Type B pancreatic cell (in vitro differentiated cells): ENCODE measurements around the gene HYDIN. TPM values are rescaled to one million over a fixed set of nuclear protein-coding genes. Genes with fewer than 3 reads are reported as not detected.

Experiments
- DNase-seq: peaks from one replicate; pipeline ENCODE4 v3.0.0; 2021; ENCODE audit warnings: mixed read lengths; ENCODE audit not compliant: unreplicated experiment; ENCODE audit errors: extremely low spot score
- H3K27ac Mint-ChIP-seq: 2 replicates; pipeline ENCODE4 v1.8.0; 2021; ENCODE audit warnings: mild to moderate bottlenecking, mixed read lengths
- H3K27me3 Mint-ChIP-seq: 2 replicates; pipeline ENCODE4 v1.8.0; 2021; ENCODE audit warnings: mixed read lengths
- H3K36me3 Mint-ChIP-seq: 2 replicates; pipeline ENCODE4 v1.8.0; 2021; ENCODE audit warnings: mixed read lengths
- H3K4me1 Mint-ChIP-seq: one replicate; pipeline ENCODE4 v1.8.0; 2021; ENCODE audit warnings: mixed read lengths; ENCODE audit not compliant: unreplicated experiment
- H3K4me3 Mint-ChIP-seq: 2 replicates; pipeline ENCODE4 v1.8.0; 2021; ENCODE audit warnings: mild to moderate bottlenecking, mixed read lengths
- H3K9me3 Mint-ChIP-seq: 2 replicates; pipeline ENCODE4 v1.8.0; 2021; ENCODE audit warnings: mixed read lengths
- CTCF ChIP-seq: fragments of 200-600 bp; sonication (generic); conservative IDR thresholded peaks from 2 replicates; pipeline ENCODE4 v1.5.0; 2021; ENCODE audit warnings: antibody characterized with exemption, mild to moderate bottlenecking
- total RNA-seq: library from RNA; stranded (reverse); gene quantifications from 2 replicates; pipeline ENCODE4 v1.2.1, GENCODE V29; 2021; ENCODE audit warnings: low replicate concordance

The HYDIN gene
- total RNA-seq, 1 donor from 2014 or later = 19.7 TPM

- H3K27ac Mint-ChIP-seq = no peak overlapping the region
- H3K9me3 Mint-ChIP-seq = peaks cover 20% of the 10 kb centered on the region
- peaks cover 3% of the 10 kb centered on the region for H3K36me3 Mint-ChIP-seq
- no peak overlapping the region for H3K4me3 Mint-ChIP-seq
- peaks cover 5% of the 10 kb centered on the region for H3K4me1 Mint-ChIP-seq
- TF ChIP-seq CTCF = no peak
- DNase-seq = no peak
- no peaks in the 10 kb centered on the region for H3K27me3 Mint-ChIP-seq
Measured at GRCh38 chr16:71205482-71206131, 24.9 kb downstream of the HYDIN start.

GRCh38 chr16:71203631-71204030, 26.9 kb downstream of the HYDIN start:
- peaks cover 18% of the 10 kb centered on the region for H3K9me3 Mint-ChIP-seq
- no peak for DNase-seq
- H3K4me3 Mint-ChIP-seq = no peak overlapping the region
- H3K27ac Mint-ChIP-seq = no peak overlapping the region
- no peak for TF ChIP-seq CTCF
- H3K27me3 Mint-ChIP-seq = no peaks in the 10 kb centered on the region
- peaks cover 5% of the 10 kb centered on the region for H3K4me1 Mint-ChIP-seq
- peaks cover 3% of the 10 kb centered on the region for H3K36me3 Mint-ChIP-seq

GRCh38 chr16:71201556-71201955, 29.0 kb downstream of the HYDIN start:
- no peak overlapping the region for H3K27ac Mint-ChIP-seq
- H3K36me3 Mint-ChIP-seq = no peaks in the 10 kb centered on the region
- peaks cover 5% of the 10 kb centered on the region for H3K4me1 Mint-ChIP-seq
- no peak for TF ChIP-seq CTCF
- no peak overlapping the region for H3K4me3 Mint-ChIP-seq
- H3K27me3 Mint-ChIP-seq = no peaks in the 10 kb centered on the region
- DNase-seq = no peak
- H3K9me3 Mint-ChIP-seq = peaks cover 15% of the 10 kb centered on the region

- Mint-ChIP-seq H3K36me3 (no peaks in the 10 kb centered on the region), H3K9me3 (peaks cover 13% of the 10 kb centered on the region), H3K4me3 (no peak overlapping the region), H3K4me1 (peaks cover 5% of the 10 kb centered on the region), H3K27ac (no peak overlapping the region), H3K27me3 (no peaks in the 10 kb centered on the region)
- no peak for DNase-seq
- TF ChIP-seq CTCF = no peak
Measured at GRCh38 chr16:71201054-71201453, 29.5 kb downstream of the HYDIN start.

GRCh38 chr16:71198408-71198807, 32.1 kb downstream of the HYDIN start:
- H3K36me3 Mint-ChIP-seq = no peaks in the 10 kb centered on the region
- H3K9me3 Mint-ChIP-seq = peaks cover 9% of the 10 kb centered on the region
- H3K4me3 Mint-ChIP-seq = no peak overlapping the region
- TF ChIP-seq CTCF = no peak
- no peak for DNase-seq
- H3K4me1 Mint-ChIP-seq = no peaks in the 10 kb centered on the region
- no peak overlapping the region for H3K27ac Mint-ChIP-seq
- no peaks in the 10 kb centered on the region for H3K27me3 Mint-ChIP-seq
